Astrocyte (in vitro differentiated cells and primary cell): ENCODE data around the gene MYOF.
"Not testable (repeated sequence)": the region's sequence is repeated elsewhere in the genome, so short reads cannot be mapped to it uniquely, and the experiment has no call there.

ENCODE experiments used
- CTCF ChIP-seq: IDR thresholded peaks from 2 replicates; pipeline ENCODE4 v1.5.1; 2011; ENCODE audit warnings: low read depth, mild to moderate bottlenecking, inconsistent platforms, low read length, moderate library complexity; ENCODE audit not compliant: insufficient read depth
- EZH2 ChIP-seq: IDR thresholded peaks from 2 replicates; pipeline ENCODE4 v1.6.1; 2012; ENCODE audit warnings: mild to moderate bottlenecking, low read length, inconsistent platforms; ENCODE audit not compliant: insufficient read depth

GRCh38 chr10:93442721-93443120 lies 39.4 kb downstream of the MYOF start:
- TF ChIP-seq EZH2, CTCF: not testable (repeated sequence)
